Skeletal muscle tissue (tissue), 4 donors: ENCODE measurements around the gene UNC13A. TPM values are rescaled to one million over a fixed set of nuclear protein-coding genes. Genes with fewer than 3 reads are reported as not detected.

Experiments used
- H3K27ac ChIP-seq: one replicate; pipeline ENCODE4 v1.7.0; 2013; ENCODE audit warnings: mild to moderate bottlenecking, low read depth, low read length, inconsistent platforms
- H3K27me3 ChIP-seq, 3 donors: one replicate each; pipeline ENCODE4 v1.7.0; 2013; ENCODE audit warnings: low read length in 3 of 3; ENCODE audit not compliant: control insufficient read depth in 3 of 3, insufficient read depth in 3 of 3
- H3K36me3 ChIP-seq, 3 donors: one replicate each; pipeline ENCODE4 v1.7.0; 2013; ENCODE audit warnings: low read length in 3 of 3; ENCODE audit not compliant: control insufficient read depth in 3 of 3, insufficient read depth in 3 of 3
- H3K4me1 ChIP-seq, 3 donors: one replicate each; pipeline ENCODE4 v1.7.0; 2013; ENCODE audit warnings: low read length in 3 of 3, mild to moderate bottlenecking in 3 of 3; ENCODE audit not compliant: control insufficient read depth in 3 of 3, insufficient read depth in 3 of 3
- H3K4me3 ChIP-seq, 3 donors: one replicate each; pipeline ENCODE4 v1.7.0; 2013; ENCODE audit warnings: low read length in 3 of 3
- H3K9ac ChIP-seq, 3 donors: one replicate each; pipeline ENCODE4 v1.7.0; 2013; ENCODE audit warnings: low read length in 3 of 3, mild to moderate bottlenecking in 3 of 3, moderate library complexity in 2 of 3, low read depth in 1 of 3
- H3K9me3 ChIP-seq, 3 donors: one replicate each; pipeline ENCODE4 v1.7.0; 2013; ENCODE audit warnings: low read length in 3 of 3; ENCODE audit not compliant: control insufficient read depth in 3 of 3
- total RNA-seq: library from RNA; depleted of rRNA; stranded (reverse); fragments of >200 nt; gene quantifications from one replicate; pipeline ENCODE4 v1.2.3, GENCODE V29; 2014
- donor health status: Osteomylitis.

UNC13A gene
- total RNA-seq, 1 donor from 2014 or later: not detected

DNA sequence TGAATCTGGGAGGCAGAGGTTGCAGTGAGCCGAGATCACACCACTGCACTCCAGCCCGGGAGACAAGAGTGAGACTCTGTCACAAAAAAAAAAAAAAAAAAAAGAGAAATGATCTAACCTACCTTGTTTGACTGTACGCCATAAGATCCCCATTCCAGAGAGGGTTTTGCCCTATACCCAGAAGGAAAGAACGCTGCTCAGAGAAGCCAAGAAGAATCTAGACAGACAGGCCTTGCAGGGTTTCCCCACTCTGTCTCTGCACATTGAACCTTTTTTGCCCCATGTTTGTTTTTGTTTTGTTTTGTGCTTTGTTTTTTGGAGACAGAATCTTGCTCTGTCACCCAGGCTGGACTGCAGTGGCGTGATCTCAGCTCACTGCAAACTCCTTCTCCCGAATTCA lies 23.7 kb upstream of the UNC13A start:
- no peak overlapping the region for H3K9ac ChIP-seq
- no peak overlapping the region for H3K27ac ChIP-seq
- H3K36me3 ChIP-seq: no peaks in the 10 kb centered on the region
- no peak overlapping the region for H3K4me3 ChIP-seq
- H3K4me1 ChIP-seq: no peaks in the 10 kb centered on the region
- H3K27me3 ChIP-seq: peaks cover 2 to 8% (median 4%) of the 10 kb centered on the region in 3 donors
- H3K9me3 ChIP-seq: no peaks in the 10 kb centered on the region

DNA sequence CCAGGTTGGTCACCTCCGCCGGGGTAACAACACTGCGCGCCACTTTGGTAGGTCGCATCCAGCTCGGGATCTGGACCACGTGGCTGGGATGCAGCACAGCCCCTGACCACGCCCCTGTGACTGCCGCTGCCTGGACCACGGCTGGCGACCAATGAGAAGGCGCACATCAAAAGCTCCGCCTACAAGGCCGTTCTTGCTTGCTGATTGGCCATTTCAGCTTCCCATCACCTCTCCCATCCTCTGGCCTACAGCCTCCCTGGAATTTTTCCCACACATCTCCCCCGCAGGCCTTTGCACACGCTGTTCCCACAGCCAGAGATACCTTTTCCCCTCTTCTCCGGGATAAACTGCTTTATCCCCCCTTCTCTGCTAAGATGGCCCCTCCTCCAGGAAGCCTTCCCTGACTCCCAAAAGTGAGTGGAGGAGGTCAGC lies 18.6 kb upstream of the UNC13A start:
- no peak overlapping the region for H3K27ac ChIP-seq
- H3K9ac ChIP-seq: no peak overlapping the region
- no peaks in the 10 kb centered on the region for H3K9me3 ChIP-seq

DNA sequence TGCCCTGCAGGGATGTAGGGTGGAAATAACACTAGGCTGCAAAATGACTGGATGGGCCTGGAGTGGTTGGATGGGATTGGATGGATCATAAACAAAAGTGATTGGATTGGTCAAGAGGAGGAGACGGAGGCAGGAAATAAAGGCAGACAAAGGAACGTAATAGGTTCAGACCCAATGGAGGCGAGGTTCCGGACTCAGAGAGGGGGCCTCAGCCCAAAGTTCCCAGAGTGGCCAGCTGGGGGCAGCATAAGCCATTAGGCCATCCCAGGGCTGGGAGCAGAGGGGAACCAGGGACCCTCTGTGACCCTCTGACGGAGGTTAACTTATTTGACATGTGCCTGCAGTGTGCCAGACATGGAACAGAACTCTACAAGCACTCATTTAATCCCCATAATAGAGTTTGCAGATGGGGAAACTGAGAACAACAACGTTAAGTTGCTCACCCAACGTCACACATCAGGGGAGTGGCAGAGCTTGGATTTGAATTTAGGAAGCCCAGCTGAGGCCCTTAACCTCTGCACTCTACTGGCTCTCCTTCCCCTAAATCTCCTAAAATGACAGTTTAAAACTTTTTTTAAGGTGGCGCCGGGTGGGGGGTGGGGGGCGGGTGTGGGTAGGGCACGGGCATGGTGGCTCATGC lies 15.8 kb upstream of the UNC13A start:
- Histone ChIP-seq H3K27me3 (peaks cover 19 to 32% (median 24%) of the 10 kb centered on the region in 3 donors), H3K4me3 (no peak overlapping the region), H3K4me1 (no peaks in the 10 kb centered on the region), H3K36me3 (no peaks in the 10 kb centered on the region), H3K9me3 (no peaks in the 10 kb centered on the region), H3K9ac (no peak overlapping the region), H3K27ac (no peak overlapping the region)

More for the DNA sequence above, 18.6 kb upstream of the UNC13A start:
- H3K4me1 ChIP-seq: no peaks in the 10 kb centered on the region
- H3K36me3 ChIP-seq: no peaks in the 10 kb centered on the region
- H3K27me3 ChIP-seq: peaks cover 9 to 22% (median 17%) of the 10 kb centered on the region in 3 donors
- no peak overlapping the region for H3K4me3 ChIP-seq

DNA sequence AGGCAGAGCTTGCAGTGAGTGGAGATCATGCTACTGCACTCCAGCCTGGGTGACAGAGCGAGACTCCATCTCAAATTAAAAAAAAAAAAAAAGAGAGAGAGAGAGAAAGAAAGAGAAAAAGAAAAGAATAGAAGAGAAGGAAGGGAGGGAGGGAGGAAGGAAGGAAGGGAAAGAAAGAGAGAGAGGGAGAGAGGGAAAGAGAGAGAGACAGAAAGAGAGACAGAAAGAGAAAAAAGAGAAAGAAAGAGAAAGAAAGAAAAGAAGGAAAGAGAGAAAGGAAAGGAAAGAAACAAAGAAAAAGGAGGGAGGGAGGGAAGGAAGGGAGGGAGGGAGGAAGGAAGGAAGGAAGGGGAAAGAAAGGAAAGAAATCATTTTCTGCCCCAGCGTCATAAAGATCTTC lies 7.0 kb upstream of the UNC13A start:
- Histone ChIP-seq H3K36me3 (no peaks in the 10 kb centered on the region), H3K9ac (no peak overlapping the region), H3K4me3 (no peak overlapping the region), H3K27me3 (peaks cover 7 to 23% (median 18%) of the 10 kb centered on the region in 3 donors), H3K9me3 (no peaks in the 10 kb centered on the region), H3K27ac (no peak overlapping the region), H3K4me1 (no peaks in the 10 kb centered on the region)

DNA sequence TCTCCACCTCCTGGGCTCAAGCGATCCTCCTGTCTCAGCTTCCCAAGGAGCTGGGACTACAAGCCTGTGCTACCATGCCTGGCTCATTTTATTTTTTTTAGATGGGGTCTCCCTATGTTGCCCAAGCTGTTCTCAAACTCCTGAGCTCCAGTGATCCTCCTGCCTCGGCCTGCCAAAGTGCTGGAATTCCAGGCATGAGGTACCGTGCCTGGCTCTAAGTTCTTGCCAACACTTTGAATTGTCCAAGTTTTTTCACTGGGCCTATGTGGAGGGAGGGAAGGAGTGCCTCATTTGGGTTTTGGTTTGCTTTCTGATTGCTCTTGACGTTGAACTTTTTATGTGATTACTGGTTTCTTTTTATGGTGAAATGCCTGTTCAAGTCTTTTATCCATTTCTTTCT lies 4.4 kb upstream of the UNC13A start:
- no peak overlapping the region for H3K27ac ChIP-seq
- H3K4me3 ChIP-seq: no peak overlapping the region
- H3K27me3 ChIP-seq: peaks cover 13 to 26% (median 22%) of the 10 kb centered on the region in 3 donors
- no peaks in the 10 kb centered on the region for H3K9me3 ChIP-seq
- H3K4me1 ChIP-seq: no peaks in the 10 kb centered on the region
- H3K36me3 ChIP-seq: no peaks in the 10 kb centered on the region
- H3K9ac ChIP-seq: no peak overlapping the region

DNA sequence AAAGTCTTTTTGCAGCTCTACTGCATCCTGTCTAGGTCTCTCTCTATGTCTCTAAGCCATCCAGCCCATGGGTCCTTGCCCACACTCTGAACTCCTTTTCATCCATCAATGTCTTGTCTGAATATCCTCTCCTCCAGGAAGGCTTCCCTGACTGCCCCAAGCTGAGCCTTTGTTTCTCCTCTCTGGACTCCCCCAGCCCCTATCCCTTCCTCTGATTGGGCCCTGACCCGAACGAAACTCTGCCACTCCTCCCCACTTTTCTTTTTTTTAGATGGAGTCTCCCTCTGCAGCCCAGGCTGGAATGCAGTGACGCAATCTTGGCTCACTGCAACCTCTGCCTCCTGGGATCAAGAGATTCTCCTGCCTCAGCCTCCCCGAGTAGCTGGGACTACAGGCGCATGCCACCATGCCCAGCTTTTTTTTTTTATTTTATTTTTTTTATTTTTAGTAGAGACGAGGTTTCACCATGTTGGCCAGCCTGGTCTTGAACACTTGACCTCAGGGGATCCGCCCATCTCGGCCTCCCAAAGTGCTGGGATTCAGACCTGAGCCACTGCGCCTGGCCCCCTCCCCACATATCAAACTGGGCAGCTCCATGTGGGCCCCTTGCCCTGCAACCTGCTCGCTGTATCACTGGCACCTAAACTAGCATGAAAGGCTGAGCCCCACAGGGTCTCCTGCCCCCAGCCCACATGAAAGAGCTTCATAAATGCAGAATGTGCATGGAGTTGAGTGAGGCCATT lies 870 bp upstream of the UNC13A start:
- H3K4me1 ChIP-seq: peaks cover 0 to 5% (median 3%) of the 10 kb centered on the region in 3 donors
- no peaks in the 10 kb centered on the region for H3K9me3 ChIP-seq
- no peaks in the 10 kb centered on the region for H3K36me3 ChIP-seq
- H3K27ac ChIP-seq: no peak overlapping the region
- peaks cover 41 to 48% (median 44%) of the 10 kb centered on the region in 3 donors for H3K27me3 ChIP-seq
- no peak overlapping the region for H3K4me3 ChIP-seq
- no peak overlapping the region for H3K9ac ChIP-seq

DNA sequence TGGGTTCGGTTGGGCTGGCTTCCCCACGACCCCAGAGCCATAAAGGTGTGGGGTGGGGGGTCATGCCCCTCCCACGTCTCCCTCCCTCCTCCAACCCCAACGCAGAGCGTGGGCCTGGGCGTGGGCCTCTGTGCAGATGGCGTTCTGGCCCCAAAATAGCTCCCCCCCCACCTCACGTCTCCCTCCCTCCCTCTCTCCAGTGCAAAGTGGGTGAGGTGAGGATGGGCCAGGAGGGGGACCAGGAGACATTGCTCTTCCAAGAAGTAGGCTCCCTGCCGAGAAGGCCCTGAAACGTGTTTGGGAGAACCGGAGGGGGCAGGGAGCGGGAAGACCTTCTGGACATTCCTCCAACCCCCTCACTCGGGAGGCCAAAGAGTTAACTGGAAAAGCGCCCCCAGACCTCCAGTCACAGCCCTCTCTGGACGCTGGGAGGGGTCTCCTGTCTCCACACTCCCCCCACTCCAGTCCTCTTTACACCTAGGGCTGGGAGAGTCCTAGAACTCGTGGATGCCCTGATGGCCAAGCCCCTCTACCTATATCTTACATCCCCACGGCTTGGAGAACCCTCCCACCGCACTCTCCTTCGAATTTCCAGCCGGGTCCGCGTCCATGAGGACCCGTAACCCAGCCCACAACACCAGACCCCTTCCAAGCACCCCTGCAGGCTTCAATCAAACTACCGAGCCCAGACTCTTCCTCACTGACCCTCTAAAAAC lies 855 bp downstream of the UNC13A start:
- no peak overlapping the region for H3K9ac ChIP-seq
- peaks cover 44 to 49% (median 49%) of the 10 kb centered on the region in 3 donors for H3K27me3 ChIP-seq
- H3K4me3 ChIP-seq: no peak overlapping the region

DNA sequence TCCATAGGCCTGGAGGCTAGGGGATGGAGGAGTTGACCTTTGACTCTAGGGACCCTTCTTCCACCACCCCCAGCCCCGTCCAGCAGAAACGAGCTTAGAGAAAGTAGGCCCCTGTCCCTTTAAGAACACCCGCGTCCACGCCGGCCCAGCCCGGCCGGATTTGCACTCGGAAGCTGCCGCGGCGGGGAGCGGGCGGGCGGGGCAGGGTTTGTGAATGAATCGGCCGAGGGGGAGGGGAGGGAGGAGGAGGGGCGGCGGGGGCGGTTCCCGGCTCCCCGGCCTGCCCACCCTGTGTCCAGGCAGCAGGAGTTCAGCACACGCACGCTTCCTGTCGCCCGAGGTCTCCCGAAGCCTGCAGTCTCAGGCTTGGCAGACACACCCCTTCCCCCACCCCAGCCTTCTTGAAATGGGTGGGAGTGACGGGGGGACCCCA lies 1.5 kb downstream of the UNC13A start:
- H3K9ac ChIP-seq: no peak overlapping the region
- H3K9me3 ChIP-seq: no peaks in the 10 kb centered on the region
- H3K27ac ChIP-seq: no peak overlapping the region
- H3K27me3 ChIP-seq: peaks cover 44 to 52% (median 48%) of the 10 kb centered on the region in 3 donors
- no peak overlapping the region for H3K4me3 ChIP-seq
- H3K4me1 ChIP-seq: peaks cover 0 to 5% (median 3%) of the 10 kb centered on the region in 3 donors
- H3K36me3 ChIP-seq: no peaks in the 10 kb centered on the region

More for the DNA sequence above, 855 bp downstream of the UNC13A start:
- Histone ChIP-seq H3K27ac (no peak overlapping the region), H3K9me3 (no peaks in the 10 kb centered on the region), H3K4me1 (peaks cover 0 to 5% (median 3%) of the 10 kb centered on the region in 3 donors), H3K36me3 (no peaks in the 10 kb centered on the region)

DNA sequence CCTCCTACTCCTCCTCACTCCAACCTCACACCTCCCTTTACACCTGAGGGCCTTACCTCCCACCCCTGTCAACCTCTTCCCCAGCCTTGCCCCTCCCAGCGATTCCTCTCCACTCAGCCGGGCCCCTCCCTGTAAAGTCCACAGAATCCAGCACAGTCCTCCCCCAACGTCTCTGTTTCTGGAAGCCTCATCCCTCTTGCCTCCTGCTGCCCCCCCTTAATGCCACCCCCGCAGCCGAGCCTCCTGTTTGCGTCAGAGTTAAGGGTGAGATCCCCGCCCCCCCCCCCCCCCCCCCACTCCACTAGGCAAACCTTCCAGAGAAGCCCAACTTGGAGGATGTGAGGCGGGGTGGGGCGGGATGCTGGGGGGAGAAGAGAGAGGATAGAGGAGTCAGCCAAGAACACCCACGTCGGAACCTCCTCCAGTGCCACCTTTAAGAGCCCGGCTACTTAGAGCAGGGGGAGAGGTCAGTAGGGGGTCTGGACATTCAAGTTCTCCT lies 2.1 kb downstream of the UNC13A start:
- peaks cover 0 to 5% (median 3%) of the 10 kb centered on the region in 3 donors for H3K4me1 ChIP-seq
- peaks cover 46 to 52% (median 49%) of the 10 kb centered on the region in 3 donors for H3K27me3 ChIP-seq
- no peaks in the 10 kb centered on the region for H3K36me3 ChIP-seq
- no peak overlapping the region for H3K4me3 ChIP-seq
- no peak overlapping the region for H3K27ac ChIP-seq
- no peak overlapping the region for H3K9ac ChIP-seq
- H3K9me3 ChIP-seq: no peaks in the 10 kb centered on the region
